ENCODE data around the gene CEP95.

The CEP95 gene

GRCh38 chr17:64498308-64499203, 8.2 kb upstream of the CEP95 start:
- Histone ChIP-seq H3K36me3 (peaks cover 55% of the 10 kb centered on the region), H3K4me3 (ENCODE audit: low read depth, low read length) (no peak overlapping the region), H3K27me3 (no peaks in the 10 kb centered on the region; the same call in 1 of the 2 replicates), H3K9me3 (no peaks in the 10 kb centered on the region), H3K4me1 (no peaks in the 10 kb centered on the region; the same call in 1 of the 2 replicates)
- DNase-seq, result no peak
- TF ChIP-seq CTCF (IDR thresholded peaks at IDR 0.05; ENCODE audit: low read depth, low read length), result no peak

- peaks cover 69% of the 10 kb centered on the region for H3K36me3 ChIP-seq
- TF ChIP-seq CTCF (IDR thresholded peaks at IDR 0.05; ENCODE audit: low read depth, low read length), result no peak
- DNase-seq, result no peak
- no peaks in the 10 kb centered on the region; the same call in 1 of the 2 replicates for H3K27me3 ChIP-seq
- no peak overlapping the region for H3K4me3 ChIP-seq (ENCODE audit: low read depth, low read length)
- no peaks in the 10 kb centered on the region; the same call in 1 of the 2 replicates for H3K4me1 ChIP-seq
- no peaks in the 10 kb centered on the region for H3K9me3 ChIP-seq
These were observed 6.8 kb upstream of the CEP95 start for GRCh38 chr17:64499805-64500486.

- no peaks in the 10 kb centered on the region for H3K9me3 ChIP-seq
- H3K27me3 ChIP-seq, result no peaks in the 10 kb centered on the region; the same call in 1 of the 2 replicates
- no peak overlapping the region for H3K4me3 ChIP-seq (ENCODE audit: low read depth, low read length)
- no peak for DNase-seq
- H3K36me3 ChIP-seq, result peaks cover 74% of the 10 kb centered on the region
- TF ChIP-seq CTCF (IDR thresholded peaks at IDR 0.05; ENCODE audit: low read depth, low read length), result no peak
- H3K4me1 ChIP-seq, result no peaks in the 10 kb centered on the region; the same call in 1 of the 2 replicates
These were observed 6.3 kb upstream of the CEP95 start for GRCh38 chr17:64500487-64500859.

- TF ChIP-seq CTCF (IDR thresholded peaks at IDR 0.05; ENCODE audit: low read depth, low read length), result no peak
- H3K4me3 ChIP-seq (ENCODE audit: low read depth, low read length), result no peak overlapping the region
- H3K4me1 ChIP-seq, result no peaks in the 10 kb centered on the region; the same call in 1 of the 2 replicates
- H3K36me3 ChIP-seq, result peaks cover 77% of the 10 kb centered on the region
- DNase-seq, result no peak
- no peaks in the 10 kb centered on the region for H3K9me3 ChIP-seq
- no peaks in the 10 kb centered on the region; the same call in 1 of the 2 replicates for H3K27me3 ChIP-seq
These were observed 5.7 kb upstream of the CEP95 start for GRCh38 chr17:64500862-64501765.

GRCh38 chr17:64502021-64502420, 4.8 kb upstream of the CEP95 start:
- no peak for DNase-seq
- H3K36me3 ChIP-seq, result peaks cover 77% of the 10 kb centered on the region

More at GRCh38 chr17:64502021-64502420, 4.8 kb upstream of the CEP95 start:
- Histone ChIP-seq H3K4me3 (ENCODE audit: low read depth, low read length) (no peak overlapping the region), H3K27me3 (no peaks in the 10 kb centered on the region; the same call in 1 of the 2 replicates), H3K9me3 (no peaks in the 10 kb centered on the region), H3K4me1 (no peaks in the 10 kb centered on the region; the same call in 1 of the 2 replicates)
- no peak for TF ChIP-seq CTCF (IDR thresholded peaks at IDR 0.05; ENCODE audit: low read depth, low read length)
